GM12878 (cell line): Measurements from ENCODE around the gene FBXW7.

Experiments
- CREB1 ChIP-seq: IDR thresholded peaks from 2 replicates; pipeline ENCODE4 v1.6.1; 2012; ENCODE audit warnings: low read depth, mild to moderate bottlenecking, inconsistent platforms
- FOS ChIP-seq: IDR thresholded peaks from 3 replicates; pipeline ENCODE4 v1.6.1; 2011; ENCODE audit warnings: borderline replicate concordance; ENCODE audit not compliant: insufficient read length; ENCODE audit errors: extremely low read depth
- NFYB ChIP-seq: IDR thresholded peaks from 2 replicates; pipeline ENCODE4 v1.6.1; 2011; ENCODE audit warnings: low read depth, mild to moderate bottlenecking, low read length, improper control_type of control experiment, moderate library complexity; ENCODE audit not compliant: insufficient read depth
- POLR2AphosphoS5 ChIP-seq: IDR thresholded peaks from 2 replicates; pipeline ENCODE4 v1.6.1; 2011; ENCODE audit warnings: mild to moderate bottlenecking, low read length, inconsistent platforms
- RAD21 ChIP-seq: IDR thresholded peaks from 2 replicates; pipeline ENCODE4 v1.6.1; 2011; ENCODE audit warnings: mild to moderate bottlenecking, low read depth, low read length, moderate library complexity; ENCODE audit not compliant: insufficient read depth
- TF ChIP-seq, protein P1 (sequence below), 3 experiments: IDR thresholded peaks in 2 of 3; conservative IDR thresholded peaks in 1 of 3; 2 replicates each; pipeline ENCODE4 v1.5.1; 2011; ENCODE audit warnings: low read depth in 3 of 3, low read length in 3 of 3, mild to moderate bottlenecking in 3 of 3, control low read depth in 2 of 3, moderate library complexity in 2 of 3, inconsistent platforms in 1 of 3, mixed read lengths in 1 of 3; ENCODE audit not compliant: control insufficient read depth in 2 of 3, insufficient read depth in 1 of 3; ENCODE audit errors: extremely low read depth in 1 of 3

- no peak for TF ChIP-seq RAD21
- no peak for TF ChIP-seq CREB1
- TF ChIP-seq POLR2AphosphoS5: no peak
- no peak for TF ChIP-seq NFYB
- TF ChIP-seq, protein P1, sequence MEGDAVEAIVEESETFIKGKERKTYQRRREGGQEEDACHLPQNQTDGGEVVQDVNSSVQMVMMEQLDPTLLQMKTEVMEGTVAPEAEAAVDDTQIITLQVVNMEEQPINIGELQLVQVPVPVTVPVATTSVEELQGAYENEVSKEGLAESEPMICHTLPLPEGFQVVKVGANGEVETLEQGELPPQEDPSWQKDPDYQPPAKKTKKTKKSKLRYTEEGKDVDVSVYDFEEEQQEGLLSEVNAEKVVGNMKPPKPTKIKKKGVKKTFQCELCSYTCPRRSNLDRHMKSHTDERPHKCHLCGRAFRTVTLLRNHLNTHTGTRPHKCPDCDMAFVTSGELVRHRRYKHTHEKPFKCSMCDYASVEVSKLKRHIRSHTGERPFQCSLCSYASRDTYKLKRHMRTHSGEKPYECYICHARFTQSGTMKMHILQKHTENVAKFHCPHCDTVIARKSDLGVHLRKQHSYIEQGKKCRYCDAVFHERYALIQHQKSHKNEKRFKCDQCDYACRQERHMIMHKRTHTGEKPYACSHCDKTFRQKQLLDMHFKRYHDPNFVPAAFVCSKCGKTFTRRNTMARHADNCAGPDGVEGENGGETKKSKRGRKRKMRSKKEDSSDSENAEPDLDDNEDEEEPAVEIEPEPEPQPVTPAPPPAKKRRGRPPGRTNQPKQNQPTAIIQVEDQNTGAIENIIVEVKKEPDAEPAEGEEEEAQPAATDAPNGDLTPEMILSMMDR (IDR thresholded peaks at IDR 0.05 in 2 of 3, conservative IDR thresholded peaks at IDR 0.05 in 1 of 3; ENCODE audit: control insufficient read depth in 2 of 3, extremely low read depth in 1 of 3, insufficient read depth in 1 of 3, low read depth in 3 of 3, low read length in 3 of 3): no peak
- no peak for TF ChIP-seq FOS
Measured at GRCh38 chr4:152554742-152555141, 18.9 kb upstream of the FBXW7 start.
